RWPE1 (cell line): ENCODE measurements around the gene KRT12.

Experiments used
- CTCF ChIA-PET: fragments of 350-600 bp; sonication (Branson Sonifier 250); formaldehyde crosslinking; extraction: SDS; loops from one replicate; lab custom pipeline; 2021; lab: Yijun Ruan, JAX
- POLR2A ChIA-PET: fragments of 400-600 bp; formaldehyde crosslinking; extraction: SDS; loops from one replicate; lab custom pipeline; 2020; ENCODE audit warnings: antibody characterized with exemption; ENCODE audit not compliant: low non-redundant PET; lab: Yijun Ruan, JAX
- DNase-seq: peaks from one replicate; pipeline ENCODE4 v3.0.0; 2012; ENCODE audit warnings: low spot score
- H3K27ac ChIP-seq: fragments of 450-650 bp; 2 replicates; pipeline ENCODE4 v1.5.1; 2017
- CTCF ChIP-seq: fragments of 450-650 bp; conservative IDR thresholded peaks from 2 replicates; pipeline ENCODE4 v1.5.1; 2017; ENCODE audit warnings: low read depth, mild to moderate bottlenecking

KRT12 gene

GRCh38 chr17:40820228-40820838 lies 46.7 kb downstream of the KRT12 start:
- no peak overlapping the region for H3K27ac ChIP-seq
- CTCF ChIA-PET: interaction anchor here (0.9 kb wide), 1 partner anchor 53 kb away, joined by 3 read pairs; no protein-coding TSS in a partner anchor
- no peak for TF ChIP-seq CTCF
- DNase-seq: no peak
- POLR2A ChIA-PET: interaction anchor here (0.5 kb wide), 1 partner anchor 324 kb away, joined by 3 read pairs; no protein-coding TSS in a partner anchor

- TF ChIP-seq CTCF: no peak
- POLR2A ChIA-PET: interaction anchor here (0.5 to 0.6 kb wide), 2 partner anchors 297 to 323 kb away, joined by 3 read pairs; no protein-coding TSS in a partner anchor
- no peak overlapping the region for H3K27ac ChIP-seq
- CTCF ChIA-PET: interaction anchor here (0.9 kb wide), 1 partner anchor 53 kb away, joined by 3 read pairs; no protein-coding TSS in a partner anchor
- peak; percentile 11 for DNase-seq
Measured at GRCh38 chr17:40819528-40820125, 47.4 kb downstream of the KRT12 start.

GRCh38 chr17:40818733-40819527 lies 48.1 kb downstream of the KRT12 start:
- peak overlapping the region; percentile 95 for H3K27ac ChIP-seq
- CTCF ChIA-PET: interaction anchor here (0.9 to 1.1 kb wide), 3 partner anchors 15 to 54 kb away, joined by 3 read pairs; no protein-coding TSS in a partner anchor
- POLR2A ChIA-PET: interaction anchor here (0.6 to 0.7 kb wide), 3 partner anchors 296 to 691 kb away, joined by 3 to 4 read pairs (median 3); no protein-coding TSS in a partner anchor
- TF ChIP-seq CTCF: no peak
- peak; percentile 72 for DNase-seq

GRCh38 chr17:40818343-40818732 lies 48.7 kb downstream of the KRT12 start:
- peak overlapping the region; percentile 95 for H3K27ac ChIP-seq
- TF ChIP-seq CTCF: no peak
- CTCF ChIA-PET: interaction anchor here (0.9 to 1.1 kb wide), 2 partner anchors 15 to 39 kb away, joined by 3 read pairs; no protein-coding TSS in a partner anchor
- DNase-seq: no peak
- POLR2A ChIA-PET: interaction anchor here (0.6 to 0.7 kb wide), 3 partner anchors 314 to 692 kb away, joined by 3 to 4 read pairs (median 3); no protein-coding TSS in a partner anchor

GRCh38 chr17:40817103-40817682 lies 49.8 kb downstream of the KRT12 start:
- no peak overlapping the region for H3K27ac ChIP-seq
- DNase-seq: no peak
- ChIA-PET POLR2A (interaction anchor here (0.6 kb wide), 1 partner anchor 30 kb away, joined by 6 read pairs; no protein-coding TSS in a partner anchor), CTCF (interaction anchor here (0.6 kb wide), 1 partner anchor 498 kb away, joined by 4 read pairs; the partner anchor contains the start of gene KRTAP17-1)
- no peak for TF ChIP-seq CTCF
